T-helper 1 cell (primary cell): ENCODE data around the gene ANAPC10.
"Not testable (repeated sequence)": the region's sequence is repeated elsewhere in the genome, so short reads cannot be mapped to it uniquely, and the experiment has no call there.

ENCODE experiments used
- DNase-seq, 5 donors: peaks; one replicate each; pipeline ENCODE4 v3.0.0-alpha.2; 2012 to 2020

ANAPC10 gene

GRCh38 chr4:145000656-145001055 lies 97.3 kb downstream of the ANAPC10 start:
- not testable (repeated sequence) for DNase-seq

GRCh38 chr4:144989306-144989705 lies 108.7 kb downstream of the ANAPC10 start:
- no peak for DNase-seq

GRCh38 chr4:144985531-144985930 lies 112.5 kb downstream of the ANAPC10 start:
- DNase-seq = no peak

- DNase-seq = no peak
Observed at GRCh38 chr4:144985014-144985413, 113.0 kb downstream of the ANAPC10 start.

GRCh38 chr4:144984241-144984640 lies 113.8 kb downstream of the ANAPC10 start:
- DNase-seq = no peak

GRCh38 chr4:144975718-144976117 lies 122.3 kb downstream of the ANAPC10 start:
- no peak for DNase-seq

GRCh38 chr4:144970597-144970996 lies 127.4 kb downstream of the ANAPC10 start:
- DNase-seq = no peak

- no peak for DNase-seq
Observed at GRCh38 chr4:144969821-144970220, 128.2 kb downstream of the ANAPC10 start.

- no peak for DNase-seq
Observed at GRCh38 chr4:144968606-144969005, 129.4 kb downstream of the ANAPC10 start.

GRCh38 chr4:144967161-144967560 lies 130.8 kb downstream of the ANAPC10 start:
- DNase-seq = no peak

GRCh38 chr4:144962300-144962699 lies 135.7 kb downstream of the ANAPC10 start:
- DNase-seq = no peak

- no peak for DNase-seq
Observed at GRCh38 chr4:144955104-144955503, 142.9 kb downstream of the ANAPC10 start.

GRCh38 chr4:144954230-144954629 lies 143.8 kb downstream of the ANAPC10 start:
- DNase-seq = no peak

GRCh38 chr4:144948421-144948820 lies 149.6 kb downstream of the ANAPC10 start:
- DNase-seq = no peak

- no peak for DNase-seq
Observed at GRCh38 chr4:144948009-144948408, 150.0 kb downstream of the ANAPC10 start.
